GM20000 (cell line): ENCODE data around the gene CTDP1.
"Not testable (repeated sequence)": the region's sequence is repeated elsewhere in the genome, so short reads cannot be mapped to it uniquely, and the experiment has no call there.

ENCODE experiments used
- DNase-seq: peaks from one replicate; pipeline ENCODE4 v3.0.0; 2012; ENCODE audit warnings: low spot score
- TF ChIP-seq, protein P1 (sequence below): IDR thresholded peaks from 2 replicates; pipeline ENCODE4 v1.5.1; 2012; ENCODE audit warnings: mild to moderate bottlenecking, control low read depth; ENCODE audit errors: extremely low read depth, missing control alignments

CTDP1 gene

DNA sequence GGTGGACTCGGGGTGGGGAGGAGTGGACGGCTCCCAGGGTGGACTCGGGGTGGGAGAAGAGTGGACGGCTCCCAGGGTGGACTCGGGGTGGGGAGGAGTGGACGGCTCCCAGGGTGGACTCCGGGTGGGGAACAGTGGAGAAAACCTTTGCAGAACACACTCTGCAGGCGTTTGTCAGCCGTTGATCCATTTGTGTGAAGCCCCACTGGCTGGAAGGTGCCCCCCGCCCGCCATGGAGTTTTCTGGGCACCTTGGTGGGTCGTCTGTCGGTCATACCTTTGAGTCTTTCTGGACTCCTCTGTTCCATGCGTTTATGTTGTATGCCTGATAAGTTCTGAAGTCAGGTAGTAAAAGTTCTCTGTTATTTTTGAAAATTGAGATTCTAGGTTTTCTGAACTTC is 12.5 kb downstream of the CTDP1 start:
- TF ChIP-seq, protein P1, sequence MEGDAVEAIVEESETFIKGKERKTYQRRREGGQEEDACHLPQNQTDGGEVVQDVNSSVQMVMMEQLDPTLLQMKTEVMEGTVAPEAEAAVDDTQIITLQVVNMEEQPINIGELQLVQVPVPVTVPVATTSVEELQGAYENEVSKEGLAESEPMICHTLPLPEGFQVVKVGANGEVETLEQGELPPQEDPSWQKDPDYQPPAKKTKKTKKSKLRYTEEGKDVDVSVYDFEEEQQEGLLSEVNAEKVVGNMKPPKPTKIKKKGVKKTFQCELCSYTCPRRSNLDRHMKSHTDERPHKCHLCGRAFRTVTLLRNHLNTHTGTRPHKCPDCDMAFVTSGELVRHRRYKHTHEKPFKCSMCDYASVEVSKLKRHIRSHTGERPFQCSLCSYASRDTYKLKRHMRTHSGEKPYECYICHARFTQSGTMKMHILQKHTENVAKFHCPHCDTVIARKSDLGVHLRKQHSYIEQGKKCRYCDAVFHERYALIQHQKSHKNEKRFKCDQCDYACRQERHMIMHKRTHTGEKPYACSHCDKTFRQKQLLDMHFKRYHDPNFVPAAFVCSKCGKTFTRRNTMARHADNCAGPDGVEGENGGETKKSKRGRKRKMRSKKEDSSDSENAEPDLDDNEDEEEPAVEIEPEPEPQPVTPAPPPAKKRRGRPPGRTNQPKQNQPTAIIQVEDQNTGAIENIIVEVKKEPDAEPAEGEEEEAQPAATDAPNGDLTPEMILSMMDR: no peak
- peak; percentile 20 for DNase-seq

DNA sequence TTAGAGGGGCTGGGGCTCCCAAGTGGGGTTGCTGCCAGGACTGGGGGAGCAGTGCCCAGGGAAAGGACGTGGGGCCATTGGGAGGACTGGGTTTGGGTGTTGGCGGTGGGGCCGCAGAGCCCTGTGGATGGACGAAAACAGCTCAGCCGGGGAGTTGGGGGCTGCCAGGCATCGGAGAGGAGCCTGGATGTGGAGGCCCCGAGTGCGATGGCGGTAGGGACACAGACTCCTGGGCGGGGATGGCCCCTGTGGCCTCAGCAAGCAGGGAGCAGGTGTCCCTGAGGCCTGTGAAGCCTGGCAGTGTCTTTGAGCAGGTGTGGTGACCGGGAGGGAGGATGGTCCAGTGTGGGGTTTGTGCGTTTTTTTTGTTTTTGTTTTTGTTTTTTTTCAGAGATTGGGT is 13.3 kb downstream of the CTDP1 start:
- TF ChIP-seq, protein P1: no peak
- peak; percentile 33 for DNase-seq

DNA sequence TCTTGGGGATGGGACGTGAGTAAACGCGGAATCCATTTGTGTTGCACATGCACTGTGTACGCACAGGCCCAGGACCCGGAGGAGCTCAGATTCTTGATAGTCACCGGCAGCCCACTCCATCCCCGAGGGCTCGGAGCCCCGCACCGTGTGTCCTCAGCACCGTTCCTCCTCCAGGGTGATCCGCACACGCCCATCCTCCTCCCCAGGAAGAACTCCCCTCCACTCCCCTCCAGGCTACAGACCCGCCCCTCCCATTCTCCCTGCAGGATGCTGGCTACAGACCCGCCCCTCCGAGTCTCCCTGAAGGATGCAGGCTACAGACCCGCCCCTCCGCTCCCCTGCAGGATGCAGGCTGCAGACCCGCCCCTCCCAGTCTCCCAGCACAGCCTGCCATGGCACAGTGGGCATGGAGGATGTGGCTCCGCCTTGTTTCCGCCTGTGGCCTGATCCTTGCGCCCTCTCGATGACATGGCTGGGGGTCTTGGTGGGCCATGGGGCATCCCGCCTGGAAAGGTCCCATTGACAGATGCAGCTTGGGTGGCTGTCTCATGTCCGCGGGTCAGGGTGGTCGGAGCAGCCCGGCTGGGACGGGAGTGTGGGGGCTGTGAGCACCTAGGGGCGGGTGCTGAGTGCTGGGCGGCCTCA is 14.1 kb downstream of the CTDP1 start:
- TF ChIP-seq, protein P1: no peak
- peak; percentile 32 for DNase-seq

DNA sequence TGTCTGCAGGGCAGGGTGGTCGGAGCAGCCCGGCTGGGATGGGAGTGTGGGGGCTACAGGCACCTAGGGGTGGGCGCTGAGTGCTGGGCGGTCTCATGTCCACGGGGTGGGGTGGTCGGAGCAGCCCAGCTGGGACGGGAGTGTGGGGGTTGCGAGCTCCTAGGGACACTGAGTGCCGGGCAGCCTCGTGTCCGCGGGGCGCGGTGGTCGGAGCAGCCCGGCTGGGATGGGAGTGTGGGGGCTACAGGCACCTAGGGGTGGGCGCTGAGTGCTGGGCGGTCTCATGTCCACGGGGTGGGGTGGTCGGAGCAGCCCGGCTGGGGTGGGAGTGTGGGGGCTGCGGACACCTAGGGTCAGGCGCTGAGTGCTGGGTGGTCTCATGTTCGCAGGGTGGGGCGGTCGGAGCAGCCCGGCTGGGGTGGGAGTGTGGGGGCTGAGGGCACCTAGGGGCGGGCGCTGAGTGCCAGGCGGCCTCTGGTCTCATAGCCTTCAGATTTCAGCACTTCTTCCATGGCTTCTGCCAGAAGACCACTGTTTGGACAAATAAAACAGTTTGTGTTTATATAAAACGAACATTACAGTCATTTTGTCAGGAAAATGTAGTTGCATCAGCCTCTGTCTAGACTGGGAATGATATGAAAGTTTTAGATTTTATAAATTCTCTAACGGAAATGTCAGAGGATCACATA is 14.7 kb downstream of the CTDP1 start:
- not testable (repeated sequence) for DNase-seq

DNA sequence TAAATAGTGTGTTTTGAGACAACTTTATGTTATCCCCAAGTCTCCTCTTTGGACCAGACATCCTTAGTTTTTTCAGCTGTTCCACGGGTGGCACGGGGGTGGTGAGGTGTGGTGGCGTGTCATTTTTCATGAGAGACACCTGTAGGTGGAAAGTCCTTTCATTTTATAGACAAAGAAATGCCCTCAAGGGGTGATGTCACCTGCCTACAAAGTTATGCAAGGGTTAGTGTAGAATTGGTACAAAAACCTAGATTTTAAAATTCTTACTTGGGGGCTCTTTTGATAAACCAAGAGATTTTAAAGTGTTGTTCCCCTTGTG is 15.3 kb downstream of the CTDP1 start:
- no peak for DNase-seq
- TF ChIP-seq, protein P1: no peak

DNA sequence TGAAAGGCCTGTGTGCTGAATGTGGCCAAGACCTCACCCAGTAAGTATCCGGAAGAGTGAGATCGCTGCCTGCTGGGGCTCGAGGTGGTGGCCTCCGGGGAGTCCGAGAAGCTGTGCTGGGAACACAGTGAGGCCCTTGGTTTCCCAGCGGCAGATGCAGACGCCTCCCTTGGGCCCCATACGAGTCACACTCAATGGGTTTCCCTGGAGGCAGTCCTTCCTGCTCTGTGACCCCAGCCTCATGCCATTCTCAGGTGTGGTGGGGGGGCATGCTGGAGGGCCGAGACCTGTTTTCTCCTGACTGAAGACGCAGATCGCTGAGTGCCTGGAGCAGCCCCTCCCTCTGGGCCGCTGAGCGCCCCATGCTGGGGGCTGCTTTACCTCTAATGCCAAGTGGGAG is 15.7 kb downstream of the CTDP1 start:
- DNase-seq: no peak
- TF ChIP-seq, protein P1: no peak

DNA sequence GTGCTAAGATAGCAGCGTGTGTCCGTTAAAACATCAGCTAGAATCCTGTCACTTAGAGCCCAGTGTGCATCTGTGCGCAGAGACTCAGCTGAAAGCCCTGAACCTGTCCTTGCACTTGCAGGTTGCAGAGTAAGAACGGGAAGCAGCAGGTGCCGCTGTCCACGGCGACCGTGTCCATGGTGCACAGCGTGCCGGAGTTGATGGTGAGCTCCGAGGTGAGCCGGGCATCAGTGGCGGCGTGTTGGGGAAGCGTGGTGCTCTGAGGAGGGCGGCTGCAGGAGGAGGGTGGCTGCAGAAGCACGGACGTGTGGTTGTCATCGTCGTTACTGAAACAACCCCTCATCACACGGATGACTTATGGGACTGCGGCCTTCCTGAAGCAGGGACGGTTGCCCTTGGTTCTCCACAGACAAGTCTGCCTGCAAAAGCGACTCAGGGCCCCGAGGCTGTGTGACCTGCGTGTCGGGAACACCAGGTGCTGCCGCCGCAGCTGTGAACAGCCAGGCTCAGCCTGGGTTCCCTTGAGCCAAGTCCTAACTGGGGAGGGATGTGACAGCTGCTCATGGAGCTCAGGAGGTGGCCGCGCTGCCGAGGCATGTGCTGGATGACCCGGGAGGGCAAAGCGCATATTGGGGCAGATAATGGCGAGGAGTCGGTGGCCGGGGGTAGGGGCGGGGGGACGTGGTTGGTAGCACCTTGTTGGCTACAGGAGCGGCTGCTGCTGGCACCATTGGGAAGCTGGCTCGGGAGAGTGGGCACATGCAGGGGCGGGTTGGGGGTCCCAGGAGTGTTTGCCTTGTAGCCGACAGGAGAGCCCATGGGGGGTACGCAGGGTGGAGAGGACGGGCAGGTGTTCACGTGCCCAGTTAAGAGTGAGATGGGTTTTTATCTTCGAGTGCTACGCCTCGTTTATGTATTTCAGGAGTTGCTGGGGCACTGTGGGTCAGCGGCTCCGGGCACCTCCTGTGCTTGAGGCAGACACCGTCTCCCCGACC is 16.6 kb downstream of the CTDP1 start:
- TF ChIP-seq, protein P1: no peak
- no peak for DNase-seq
